ENCODE data around the gene SETD7.
"Not testable (repeated sequence)": the region's sequence is repeated elsewhere in the genome, so short reads cannot be mapped to it uniquely, and the experiment has no call there.

The SETD7 gene

GRCh38 chr4:139465922-139466321 lies 90.1 kb downstream of the SETD7 start:
- DNase-seq (ENCODE audit: low read depth) = no peak

GRCh38 chr4:139464512-139464911 lies 91.5 kb downstream of the SETD7 start:
- DNase-seq (ENCODE audit: low read depth) = not testable (repeated sequence)

GRCh38 chr4:139461022-139461628 lies 94.9 kb downstream of the SETD7 start:
- DNase-seq (ENCODE audit: low read depth) = no peak

- DNase-seq (ENCODE audit: low read depth) = no peak
These were observed 95.5 kb downstream of the SETD7 start for GRCh38 chr4:139460565-139460964.

- DNase-seq (ENCODE audit: low read depth) = no peak
These were observed 97.0 kb downstream of the SETD7 start for GRCh38 chr4:139458999-139459398.

- DNase-seq (ENCODE audit: low read depth) = no peak
These were observed 97.5 kb downstream of the SETD7 start for GRCh38 chr4:139458543-139458942.

- DNase-seq (ENCODE audit: low read depth) = no peak
These were observed 98.7 kb downstream of the SETD7 start for GRCh38 chr4:139457318-139457717.

GRCh38 chr4:139455126-139455538 lies 100.9 kb downstream of the SETD7 start:
- DNase-seq (ENCODE audit: low read depth) = no peak

GRCh38 chr4:139454111-139455045 lies 101.6 kb downstream of the SETD7 start, which contains the start of gene RAB33B:
Gene RAB33B, plus strand, starts transcription at chr4:139454121. Its CDS starts 75 bp downstream, at chr4:139454196.
- no peak for DNase-seq (ENCODE audit: low read depth)

- DNase-seq (ENCODE audit: low read depth) = peak; percentile 95
These were observed 102.5 kb downstream of the SETD7 start for GRCh38 chr4:139453371-139454110.

GRCh38 chr4:139453041-139453370 lies 103.0 kb downstream of the SETD7 start:
- no peak for DNase-seq (ENCODE audit: low read depth)

GRCh38 chr4:139451997-139452396 lies 104.0 kb downstream of the SETD7 start:
- DNase-seq (ENCODE audit: low read depth) = no peak

- no peak for DNase-seq (ENCODE audit: low read depth)
These were observed 105.4 kb downstream of the SETD7 start for GRCh38 chr4:139450586-139450985.

- DNase-seq (ENCODE audit: low read depth) = not testable (repeated sequence)
These were observed 108.9 kb downstream of the SETD7 start for GRCh38 chr4:139447078-139447477.
